Measurements from ENCODE around the gene HNRNPF. TPM values are rescaled to one million over a fixed set of nuclear protein-coding genes. Genes with fewer than 3 reads are reported as not detected.
"Not testable (repeated sequence)": the region's sequence is repeated elsewhere in the genome, so short reads cannot be mapped to it uniquely, and the experiment has no call there.

The HNRNPF gene
- total RNA-seq, 4 donors from 2014 or later, result 86.2 to 211 (median 142) TPM

DNA sequence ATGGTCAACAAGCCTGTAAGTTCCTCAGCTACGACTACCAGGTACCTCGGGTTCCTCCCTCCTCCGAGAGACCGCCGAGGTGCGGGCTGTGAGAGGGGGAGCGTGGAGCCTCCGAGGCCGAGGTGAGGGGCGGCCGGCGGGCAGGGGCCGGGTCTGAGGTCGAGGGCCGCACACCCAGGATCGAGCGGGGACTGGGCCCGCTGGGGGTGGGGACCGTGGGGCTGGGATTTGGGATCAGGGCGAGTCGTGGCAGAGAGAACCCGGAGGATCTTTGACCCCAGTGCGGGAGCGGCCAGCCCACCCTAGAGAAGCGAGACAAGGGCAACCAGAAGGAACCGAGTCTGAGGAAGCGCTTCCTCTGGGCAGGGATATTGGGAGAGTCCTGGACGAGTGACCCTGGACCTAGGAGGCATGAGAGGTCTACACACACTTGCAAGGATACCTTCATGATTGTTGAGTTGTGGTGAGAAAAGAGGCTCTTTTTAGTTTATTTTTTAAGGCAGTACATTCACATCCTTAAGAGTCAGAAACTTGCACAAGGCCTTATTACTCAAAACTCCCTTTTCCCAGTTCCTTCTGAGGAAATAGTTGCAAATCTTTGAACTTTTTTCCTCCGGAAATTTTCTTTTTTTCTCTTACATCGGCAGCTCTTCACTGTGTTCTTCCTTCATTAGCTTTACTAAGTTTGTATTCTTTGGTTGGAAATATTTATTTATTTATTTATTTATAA is 28.3 kb upstream of the HNRNPF start:
- Histone ChIP-seq H3K9me3 (no peaks in the 10 kb centered on the region), H3K27ac (peak overlapping the region; percentile 91 to 98), H3K4me1 (no peaks in the 10 kb centered on the region), H3K36me3 (no peaks in the 10 kb centered on the region), H3K4me3 (peak overlapping the region; percentile 75 to 85), H3K27me3 (no peaks in the 10 kb centered on the region)
- TF ChIP-seq, protein P1, sequence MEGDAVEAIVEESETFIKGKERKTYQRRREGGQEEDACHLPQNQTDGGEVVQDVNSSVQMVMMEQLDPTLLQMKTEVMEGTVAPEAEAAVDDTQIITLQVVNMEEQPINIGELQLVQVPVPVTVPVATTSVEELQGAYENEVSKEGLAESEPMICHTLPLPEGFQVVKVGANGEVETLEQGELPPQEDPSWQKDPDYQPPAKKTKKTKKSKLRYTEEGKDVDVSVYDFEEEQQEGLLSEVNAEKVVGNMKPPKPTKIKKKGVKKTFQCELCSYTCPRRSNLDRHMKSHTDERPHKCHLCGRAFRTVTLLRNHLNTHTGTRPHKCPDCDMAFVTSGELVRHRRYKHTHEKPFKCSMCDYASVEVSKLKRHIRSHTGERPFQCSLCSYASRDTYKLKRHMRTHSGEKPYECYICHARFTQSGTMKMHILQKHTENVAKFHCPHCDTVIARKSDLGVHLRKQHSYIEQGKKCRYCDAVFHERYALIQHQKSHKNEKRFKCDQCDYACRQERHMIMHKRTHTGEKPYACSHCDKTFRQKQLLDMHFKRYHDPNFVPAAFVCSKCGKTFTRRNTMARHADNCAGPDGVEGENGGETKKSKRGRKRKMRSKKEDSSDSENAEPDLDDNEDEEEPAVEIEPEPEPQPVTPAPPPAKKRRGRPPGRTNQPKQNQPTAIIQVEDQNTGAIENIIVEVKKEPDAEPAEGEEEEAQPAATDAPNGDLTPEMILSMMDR (IDR thresholded peaks at IDR 0.05), result no peak
- intact Hi-C loops (cut with DNase I; ENCODE audit: low total_unique reads), result no loop called here
- DNase-seq, result no peak

DNA sequence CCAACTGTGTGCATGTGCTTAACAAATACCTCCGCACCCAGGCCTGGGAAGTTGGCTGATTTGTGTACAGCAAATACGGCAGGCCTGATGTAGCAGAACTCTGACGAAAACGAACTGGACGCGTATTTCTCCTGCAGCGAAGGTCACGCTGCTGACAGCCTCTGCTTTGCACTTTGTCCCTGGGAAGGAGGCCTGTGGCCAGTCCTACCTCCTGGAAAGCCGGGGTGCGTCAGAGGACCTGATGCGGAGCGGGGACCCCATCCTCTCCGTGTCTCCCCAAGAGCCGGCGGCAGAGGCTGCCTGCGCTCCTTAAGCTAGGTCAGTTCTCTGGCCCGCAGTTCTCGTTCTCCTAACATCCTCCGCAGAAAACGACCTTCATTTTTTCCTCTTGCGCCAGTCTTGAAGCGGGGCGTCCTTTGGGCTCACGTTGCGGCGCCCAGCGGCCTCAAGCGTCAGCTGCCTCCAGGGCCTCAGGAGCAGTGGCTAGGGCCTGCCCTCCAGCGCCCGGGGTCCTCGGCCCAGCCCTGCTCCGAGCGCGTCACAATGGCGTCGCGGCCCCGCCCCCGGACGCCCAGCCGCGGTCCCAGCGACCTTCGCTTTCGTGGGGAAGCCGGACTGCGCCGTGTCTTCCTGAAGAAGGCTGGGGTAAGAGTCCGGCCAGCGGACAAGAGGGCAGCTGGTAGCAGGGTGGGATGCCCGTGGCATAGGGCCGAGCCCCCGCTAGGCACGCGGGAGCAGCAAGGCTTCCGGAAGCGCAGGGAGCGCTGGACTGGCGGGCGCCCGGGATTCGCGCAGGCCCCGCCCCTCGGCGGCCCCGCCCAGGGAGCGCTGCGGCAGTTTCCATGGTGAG is 27.5 kb upstream of the HNRNPF start, which contains the start of gene ZNF487:
ZNF487 (plus strand) TSS at position 821 of the 850 bp plus-strand sequence. CDS start 38,703 bp downstream, outside the sequence.
- Histone ChIP-seq H3K4me3 (peak within 1 kb of the TSS; percentile 75 to 85), H3K4me1 (no peaks in the 10 kb centered on the region), H3K36me3 (no peaks in the 10 kb centered on the region), H3K27ac (peak within 1 kb of the TSS; percentile 91 to 98), H3K9me3 (no peaks in the 10 kb centered on the region), H3K27me3 (no peaks in the 10 kb centered on the region)
- TF ChIP-seq, protein P1 (IDR thresholded peaks at IDR 0.05), result peak; percentile 10 to 42 (median 20)
- TF ChIP-seq POLR2A (IDR thresholded peaks at IDR 0.05), result peak; percentile 82 to 88
- intact Hi-C loops (cut with DNase I; ENCODE audit: low total_unique reads), result no loop called here
- peak; percentile 86 to 93 for DNase-seq

DNA sequence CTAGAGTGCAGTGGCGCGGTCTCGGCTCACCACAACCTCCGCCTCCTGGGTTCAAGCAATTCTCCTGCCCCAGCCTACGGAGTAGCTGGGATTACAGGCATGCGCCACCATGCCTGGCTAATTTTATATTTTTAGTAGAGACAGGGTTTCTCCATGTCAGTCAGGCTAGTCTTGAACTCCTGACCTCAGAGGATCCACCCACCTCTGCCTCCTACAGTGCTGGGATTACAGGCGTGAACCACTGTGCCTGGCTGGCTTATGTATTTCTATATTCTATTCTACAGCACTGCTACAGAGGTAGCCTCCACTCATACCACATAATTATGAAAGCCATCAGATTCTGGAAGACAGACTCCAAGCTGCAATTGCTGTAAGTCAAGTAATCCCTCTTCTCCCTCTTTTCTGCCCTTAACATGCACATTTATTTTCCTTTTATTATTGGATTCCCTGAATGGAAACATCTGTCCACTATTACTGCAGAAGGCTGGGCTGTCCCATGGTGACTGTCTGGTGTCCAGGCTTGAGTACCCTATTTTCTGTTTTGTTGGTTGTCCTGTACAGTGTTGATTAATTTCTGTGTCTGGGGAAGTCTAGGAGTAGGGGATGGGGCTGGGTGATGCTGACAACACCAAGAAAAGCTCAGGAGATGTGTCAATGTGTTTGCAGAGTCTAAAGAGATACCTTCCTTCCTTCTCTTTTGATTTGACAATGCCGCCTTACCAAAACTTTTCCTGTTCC is 22.1 kb upstream of the HNRNPF start:
- DNase-seq, result no peak
- intact Hi-C loops (cut with DNase I; ENCODE audit: low total_unique reads), result no loop called here

DNA sequence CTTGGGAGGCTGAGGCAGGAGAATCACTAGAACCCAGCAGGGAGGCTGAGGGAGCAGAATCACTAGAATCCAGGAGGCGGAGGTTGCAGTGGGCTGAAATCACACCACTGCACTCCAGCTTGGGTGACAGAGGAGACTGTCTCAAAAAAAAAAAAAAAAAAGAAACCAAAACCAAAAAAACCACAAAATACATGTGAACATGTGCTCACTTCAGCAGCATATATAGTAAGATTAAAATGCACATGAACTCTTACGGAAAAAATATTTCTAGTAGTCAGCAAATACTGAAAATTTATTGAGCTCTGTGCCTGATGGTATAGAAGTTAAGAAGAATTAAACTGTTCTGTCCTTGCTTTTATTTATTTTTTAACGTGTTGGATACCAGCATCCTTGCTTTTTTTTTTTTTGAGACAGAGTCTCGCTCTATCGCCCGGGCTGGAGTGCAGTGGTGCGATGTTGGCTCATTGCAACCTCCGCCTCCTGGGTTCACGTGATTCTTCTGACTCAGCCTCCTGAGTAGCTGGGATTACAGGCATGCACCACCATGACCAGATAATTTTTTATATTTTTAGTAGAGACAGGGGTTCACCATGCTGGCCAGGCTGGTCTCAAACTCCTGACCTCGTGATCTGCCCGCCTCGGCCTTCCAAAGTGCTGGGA is 18.3 kb upstream of the HNRNPF start:
- no peaks in the 10 kb centered on the region for H3K27me3 ChIP-seq
- H3K27ac ChIP-seq, result no peak overlapping the region
- no peaks in the 10 kb centered on the region for H3K36me3 ChIP-seq
- TF ChIP-seq, protein P1 (IDR thresholded peaks at IDR 0.05), result no peak
- H3K9me3 ChIP-seq, result no peaks in the 10 kb centered on the region
- H3K4me3 ChIP-seq, result no peak overlapping the region
- no peak for DNase-seq
- intact Hi-C loops (cut with DNase I; ENCODE audit: low total_unique reads), result no loop called here
- no peaks in the 10 kb centered on the region for H3K4me1 ChIP-seq

More for the DNA sequence above, 22.1 kb upstream of the HNRNPF start:
- H3K4me1 ChIP-seq, result no peaks in the 10 kb centered on the region
- no peak overlapping the region for H3K27ac ChIP-seq
- TF ChIP-seq POLR2A (IDR thresholded peaks at IDR 0.05), result no peak
- TF ChIP-seq, protein P1 (IDR thresholded peaks at IDR 0.05), result no peak
- H3K36me3 ChIP-seq, result no peaks in the 10 kb centered on the region
- H3K27me3 ChIP-seq, result no peaks in the 10 kb centered on the region
- H3K9me3 ChIP-seq, result no peaks in the 10 kb centered on the region
- no peak overlapping the region for H3K4me3 ChIP-seq

DNA sequence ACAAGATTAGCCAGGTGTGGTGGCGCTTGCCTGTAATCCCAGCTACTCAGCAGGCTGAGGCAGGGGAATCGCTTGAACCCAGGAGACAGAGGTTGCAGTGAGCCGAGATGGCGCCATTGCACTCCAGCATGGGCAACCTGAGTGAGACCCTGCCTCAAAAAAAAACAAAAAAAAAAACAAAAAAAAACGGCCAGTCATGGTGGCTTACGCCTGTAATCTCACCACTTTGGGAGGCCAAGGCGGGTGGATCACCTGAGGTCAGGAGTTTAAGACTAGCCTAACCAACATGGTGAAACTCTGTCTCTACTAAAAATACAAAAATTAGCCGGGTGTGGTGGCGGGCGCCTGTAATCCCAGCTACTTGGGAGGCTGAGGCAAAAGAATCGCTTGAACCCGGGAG is 17.5 kb upstream of the HNRNPF start:
- DNase-seq; H3K9me3 ChIP-seq; H3K4me3 ChIP-seq; H3K36me3 ChIP-seq; H3K27me3 ChIP-seq; H3K4me1 ChIP-seq; H3K27ac ChIP-seq; intact Hi-C loops (cut with DNase I; ENCODE audit: low total_unique reads): not testable (repeated sequence)
